LoVo (cell line): ENCODE measurements around the gene APBA3.
A peak's percentile ranks its signal among the peaks of the same experiment; 100 is the strongest.

Experiments used
- DNase-seq: peaks from one replicate; pipeline ENCODE4 v3.0.0-alpha.2; 2016; ENCODE audit warnings: low spot score

The APBA3 gene

GRCh38 chr19:3761382-3762129, at the start of gene APBA3:
Gene APBA3, minus strand, starts transcription at chr19:3761692. Its CDS starts 1,428 bp downstream, at chr19:3760264.
- peak; percentile 91 for DNase-seq

DNA sequence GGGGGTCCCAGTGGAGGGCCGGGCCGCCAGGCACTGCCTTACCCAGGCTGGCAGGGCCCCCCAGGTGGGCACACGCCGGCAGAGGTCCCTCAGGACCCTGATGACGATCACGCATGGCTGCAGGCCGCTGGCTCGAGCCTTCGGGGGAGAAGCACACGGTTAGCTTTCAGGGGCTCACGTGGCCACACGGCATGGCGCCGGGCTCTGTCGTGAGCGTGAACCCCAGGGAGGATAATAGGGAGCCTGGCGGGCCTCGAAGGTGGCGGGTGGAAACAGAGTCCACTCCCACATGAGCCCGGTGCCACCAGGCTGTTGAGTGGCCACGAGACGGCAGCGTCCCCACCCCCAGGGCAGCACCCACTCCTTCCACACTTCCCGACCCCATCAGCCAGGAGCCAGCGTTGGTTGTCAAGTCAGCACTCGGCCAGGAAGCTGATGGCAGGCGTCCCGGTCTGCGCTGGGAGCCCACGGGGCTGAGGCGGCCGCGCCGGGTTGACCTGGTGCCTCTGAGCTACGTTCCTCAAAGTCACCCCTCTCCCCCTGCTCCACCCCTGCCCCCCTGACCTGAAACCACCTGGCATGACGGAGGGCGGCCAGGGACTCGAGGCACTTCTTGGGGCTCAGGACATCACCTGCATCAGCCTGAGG, 49.3 kb upstream of the APBA3 start:
- no peak for DNase-seq

- no peak for DNase-seq
Observed at GRCh38 chr19:3809881-3810707, 48.6 kb upstream of the APBA3 start.

DNA sequence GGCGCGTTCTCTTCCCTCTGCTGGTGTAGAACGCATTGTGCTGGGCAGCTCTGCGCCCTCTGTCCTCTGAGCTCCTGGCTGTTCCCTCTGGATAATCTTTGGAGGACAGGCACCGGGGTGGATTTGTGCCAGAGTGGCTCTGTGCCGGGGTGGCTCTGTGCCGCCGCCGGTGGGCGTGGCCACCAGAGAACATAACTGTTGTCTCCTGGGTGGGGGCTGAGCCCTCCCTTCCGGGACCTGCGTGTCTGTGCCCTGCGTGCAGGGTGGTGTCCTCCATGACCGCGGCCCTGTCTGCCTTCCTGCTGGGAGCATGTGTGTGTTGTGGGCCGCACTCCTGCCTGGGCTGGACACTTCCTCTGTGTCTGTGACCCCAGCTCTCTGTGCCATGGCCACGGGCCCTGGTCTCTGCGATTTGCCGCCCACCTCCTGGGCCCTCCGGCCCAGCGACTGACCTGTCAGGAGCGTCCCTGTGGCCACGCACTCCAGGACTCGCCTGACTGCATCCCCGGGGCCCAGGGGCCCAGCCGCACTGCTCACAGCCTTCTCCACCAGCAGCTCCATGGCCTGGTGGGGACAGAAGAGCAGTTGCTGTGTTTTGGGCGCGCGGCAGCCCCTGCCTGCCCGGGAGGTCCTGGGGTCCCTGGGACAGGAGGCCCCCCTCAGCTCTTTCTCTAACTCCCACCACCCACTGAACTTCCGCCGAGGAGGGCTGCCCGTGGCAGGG, 47.1 kb upstream of the APBA3 start:
- no peak for DNase-seq

DNA sequence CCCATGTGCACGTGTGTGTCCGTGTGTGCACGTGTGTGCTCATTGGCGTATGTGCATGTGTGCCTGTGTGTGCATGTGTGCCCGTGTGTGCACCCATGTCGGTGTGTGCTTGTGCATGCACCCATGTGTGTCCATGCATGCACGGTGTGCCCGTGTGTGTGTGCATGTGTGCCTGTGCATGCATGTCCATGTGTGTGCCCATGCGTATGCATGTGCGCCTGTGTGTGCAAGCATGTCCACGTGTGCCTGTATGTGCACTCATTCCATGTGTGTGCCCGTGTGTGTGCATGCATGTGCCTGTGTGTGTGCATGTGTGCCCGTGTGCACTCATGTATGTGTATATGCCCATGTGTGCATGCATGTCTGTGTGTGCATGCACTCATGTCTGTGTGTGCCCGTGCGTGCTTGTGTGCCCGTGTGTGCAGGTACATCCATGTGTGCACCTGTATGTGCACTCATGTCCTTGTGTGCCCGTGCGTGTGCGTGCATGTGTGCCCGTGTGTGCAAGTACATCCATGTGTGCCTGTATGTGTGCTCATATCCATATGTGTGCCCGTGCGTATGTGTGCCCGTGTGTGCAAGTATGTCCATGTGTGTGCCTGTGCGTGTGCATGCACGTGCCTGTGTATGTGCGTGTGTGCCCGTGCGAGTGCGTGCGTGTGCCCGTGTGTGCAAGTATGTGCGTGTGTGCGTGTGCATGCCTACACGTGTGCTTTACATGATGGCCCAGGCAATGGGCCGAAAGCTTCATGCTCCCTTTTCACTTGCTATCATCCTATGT, 46.3 kb upstream of the APBA3 start:
- no peak for DNase-seq

DNA sequence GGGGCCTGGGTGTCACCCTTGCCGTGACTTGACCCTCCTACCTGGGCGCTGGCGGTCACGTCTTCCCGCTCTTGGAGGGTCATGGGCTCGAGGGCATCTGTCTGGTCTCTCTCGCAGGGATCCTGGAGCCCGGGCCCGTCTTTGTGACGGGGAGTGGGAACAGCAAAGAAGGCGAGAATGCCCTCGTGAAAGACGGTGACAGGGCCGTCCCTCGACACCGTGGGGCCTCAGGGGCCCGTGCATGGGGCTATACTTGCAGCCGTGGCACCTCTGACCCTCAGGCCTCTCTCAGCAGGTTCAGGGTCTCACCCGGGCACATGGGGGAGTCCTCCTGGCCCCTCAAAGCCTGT, 45.6 kb upstream of the APBA3 start:
- no peak for DNase-seq

- DNase-seq: no peak
Observed at GRCh38 chr19:3805859-3806258, 44.4 kb upstream of the APBA3 start.

DNA sequence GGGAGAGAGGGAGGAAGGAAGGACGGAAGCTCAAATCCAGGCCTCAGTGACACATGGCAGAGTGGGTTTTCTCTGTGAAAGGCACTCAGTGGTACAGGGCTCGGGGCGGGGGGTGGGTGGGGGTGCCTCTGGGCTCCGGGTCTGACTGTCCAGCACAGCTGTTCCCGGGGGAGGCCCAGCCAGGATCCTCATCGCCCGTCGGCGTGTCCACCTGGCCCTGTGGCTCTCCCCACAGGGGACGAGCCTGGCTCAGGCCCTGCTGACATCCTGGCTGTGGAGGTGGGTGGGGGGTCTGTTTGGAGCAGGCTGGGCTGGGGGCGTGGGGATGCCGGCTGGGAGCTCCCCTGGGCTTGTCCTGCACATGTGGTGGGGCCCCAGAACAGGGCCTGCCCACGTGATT, 42.9 kb upstream of the APBA3 start:
- DNase-seq: no peak

DNA sequence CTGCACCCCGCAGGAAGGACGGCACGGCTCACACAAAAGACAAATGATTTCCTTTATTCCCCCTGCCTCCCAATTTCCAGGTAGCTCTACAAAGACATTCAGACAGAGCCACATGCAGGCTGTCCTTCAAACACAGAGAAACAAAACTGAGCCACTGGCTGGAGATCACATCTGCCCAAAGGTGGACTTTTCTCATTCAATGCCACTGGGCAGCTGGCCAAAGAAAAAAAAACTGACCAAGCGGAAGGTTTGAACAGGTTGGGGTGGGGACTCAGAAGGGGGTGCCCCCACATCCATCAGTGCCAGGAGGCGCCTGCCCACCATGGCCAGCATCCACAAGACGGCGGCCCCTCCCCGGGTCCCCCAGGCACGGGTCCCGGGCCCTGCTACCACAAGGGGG, 42.5 kb upstream of the APBA3 start:
- DNase-seq: no peak

DNA sequence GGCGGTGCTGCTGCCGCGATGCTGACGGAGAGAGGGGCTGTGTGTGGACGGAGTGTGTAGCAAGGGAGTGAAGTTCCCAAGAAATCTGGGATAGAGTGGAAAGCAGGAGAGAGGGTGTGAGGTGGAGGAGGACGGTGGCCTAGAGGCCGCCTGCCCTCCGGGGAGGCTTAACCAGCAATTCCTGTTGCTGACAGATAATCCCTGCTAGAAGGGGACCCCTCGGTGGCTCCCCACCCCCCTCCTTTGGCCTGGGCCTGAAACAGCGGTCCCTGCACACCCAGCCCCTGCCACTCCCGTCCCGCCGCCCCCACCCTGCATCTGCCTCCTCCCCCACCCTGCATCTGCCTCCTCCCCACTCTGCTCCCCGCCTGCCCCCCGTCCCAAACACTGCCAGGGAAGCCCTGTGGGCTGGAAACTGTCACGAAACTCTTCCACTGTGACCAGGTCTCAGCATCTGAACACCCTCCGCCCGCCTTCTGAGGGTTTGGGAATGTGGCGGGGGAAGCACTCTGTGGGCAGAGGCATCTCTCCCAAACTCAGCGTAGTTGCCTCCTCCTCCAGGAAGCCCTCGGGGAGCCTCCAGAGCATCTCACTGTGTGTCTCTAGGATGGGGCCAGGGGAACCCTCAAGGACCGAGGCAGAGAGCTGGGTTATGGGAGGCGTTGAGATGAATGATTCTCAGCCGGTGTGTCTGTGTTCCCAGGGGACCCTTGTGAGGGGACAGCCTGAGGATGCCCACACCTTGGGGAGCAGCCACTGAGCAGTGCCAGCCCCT, 41.8 kb upstream of the APBA3 start:
- no peak for DNase-seq

DNA sequence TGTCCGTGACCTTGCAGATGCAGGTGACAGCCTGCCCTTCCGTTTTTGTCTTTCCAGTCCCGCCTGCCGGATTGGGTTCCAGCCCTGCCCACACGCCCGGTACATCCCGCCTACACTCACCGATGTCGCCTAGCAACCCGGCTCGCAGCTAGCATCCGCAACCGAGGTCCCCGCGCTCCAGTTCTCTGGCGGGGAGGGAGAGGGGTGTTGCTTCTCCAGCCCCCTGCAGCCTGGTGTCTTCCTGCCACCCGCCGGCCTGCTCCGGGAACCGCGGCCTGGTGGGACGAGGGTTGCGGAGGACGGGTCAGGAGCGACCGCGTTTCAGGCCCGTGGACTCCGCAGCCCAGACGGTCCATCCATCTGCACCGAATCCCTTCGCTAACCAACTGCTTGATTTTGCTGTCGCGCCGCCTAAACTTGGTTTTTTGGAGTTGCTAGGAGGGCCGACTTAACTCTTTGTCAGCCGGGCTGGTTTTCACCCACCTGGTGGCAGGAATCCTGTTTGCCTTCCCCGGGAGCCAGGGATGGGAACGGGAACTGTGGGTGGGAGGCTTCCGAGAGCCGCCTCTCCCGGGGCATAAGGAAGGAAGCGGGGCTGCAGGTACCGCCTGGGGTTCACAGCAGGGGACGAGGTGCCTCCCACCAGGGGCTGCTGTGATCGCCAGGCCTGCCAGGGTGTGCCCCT, 40.1 kb upstream of the APBA3 start:
- no peak for DNase-seq

DNA sequence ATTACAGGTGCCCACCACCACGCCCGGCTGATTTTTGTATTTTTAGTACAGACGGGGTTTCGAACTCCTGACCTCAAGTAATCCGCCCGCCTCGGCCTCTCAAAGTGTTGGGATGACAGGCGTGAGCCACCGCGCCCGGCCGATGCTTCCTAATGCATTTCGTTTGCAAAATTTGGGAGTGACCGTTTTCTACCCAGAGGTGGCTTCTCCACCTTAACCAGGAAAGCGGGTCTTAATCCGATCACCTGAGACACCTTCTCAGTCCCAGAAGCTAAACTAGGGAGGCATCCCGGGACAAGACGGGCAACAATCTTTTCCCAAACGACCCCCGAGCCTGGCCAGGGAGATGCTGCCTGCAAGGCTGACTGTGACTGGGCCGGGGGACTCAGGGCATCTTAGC, 39.5 kb upstream of the APBA3 start:
- no peak for DNase-seq

- DNase-seq: no peak
Observed at GRCh38 chr19:3798137-3798536, 36.6 kb upstream of the APBA3 start.

GRCh38 chr19:3796358-3796757, 34.9 kb upstream of the APBA3 start:
- DNase-seq: no peak

GRCh38 chr19:3793799-3794198, 32.3 kb upstream of the APBA3 start:
- DNase-seq: no peak

DNA sequence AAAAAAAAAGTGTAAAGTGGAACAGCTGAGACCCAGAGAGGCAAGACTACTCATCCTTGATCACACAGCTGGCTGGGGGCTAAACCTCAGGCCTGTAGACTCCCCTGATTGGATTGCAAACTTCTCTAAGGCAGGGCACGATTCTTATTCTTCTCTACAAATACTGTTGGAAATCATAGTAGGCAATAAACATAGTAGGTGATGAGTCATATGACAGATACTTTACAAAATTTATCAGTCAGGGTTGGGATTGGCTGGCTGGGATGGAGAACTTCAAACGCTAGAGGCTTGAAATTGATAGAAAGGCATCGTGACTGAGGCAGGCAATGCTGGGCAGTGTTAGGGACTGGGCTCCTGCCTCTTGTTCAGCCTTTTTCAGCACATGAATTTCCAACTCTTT, 30.6 kb upstream of the APBA3 start:
- no peak for DNase-seq

- no peak for DNase-seq
Observed at GRCh38 chr19:3790941-3791340, 29.4 kb upstream of the APBA3 start.

- no peak for DNase-seq
Observed at GRCh38 chr19:3790209-3790734, 28.8 kb upstream of the APBA3 start.

GRCh38 chr19:3788996-3789778, 27.7 kb upstream of the APBA3 start:
- no peak for DNase-seq
